ENCODE measurements around the gene WNK4. TPM values are rescaled to one million over a fixed set of nuclear protein-coding genes. Genes with fewer than 3 reads are reported as not detected.

Gene WNK4
- total RNA-seq, 2 experiments from 2014 or later, result 0.42 to 0.74 TPM

- peaks cover 24% of the 10 kb centered on the region for H3K27me3 Mint-ChIP-seq
- H3K4me3 Mint-ChIP-seq, result peak overlapping the region; percentile 28
- POLR2A ChIA-PET, result no interaction called here
Observed at GRCh38 chr17:42748202-42748907, 32.1 kb upstream of the WNK4 start.

GRCh38 chr17:42748908-42749798 is 31.3 kb upstream of the WNK4 start:
- Mint-ChIP-seq H3K9me3 (no peaks in the 10 kb centered on the region), H3K36me3 (ENCODE audit: low read depth) (peaks cover 4% of the 10 kb centered on the region), H3K4me3 (no peak overlapping the region), H3K27me3 (peaks cover 28% of the 10 kb centered on the region), H3K27ac (no peak overlapping the region), H3K4me1 (ENCODE audit: low read depth) (peaks cover 12% of the 10 kb centered on the region)
- Histone ChIP-seq H3K36me3 (ENCODE audit: insufficient read depth, low read length) (no peaks in the 10 kb centered on the region), H3K27me3 (ENCODE audit: control insufficient read depth in 1 of 2, insufficient read depth in 2 of 2, low read length in 2 of 2) (peaks cover 3 to 5% of the 10 kb centered on the region in 2 experiments), H3K9me3 (ENCODE audit: control insufficient read depth in 1 of 2, insufficient read depth in 1 of 2, low read length in 2 of 2) (no peaks in the 10 kb centered on the region), H3K4me1 (ENCODE audit: insufficient read depth, low read length) (peaks cover 10% of the 10 kb centered on the region), H3K27ac (ENCODE audit: low read depth in 1 of 2, low read length in 2 of 2) (no peak overlapping the region), H3K4me3 (ENCODE audit: low read length) (no peak overlapping the region)
- intact Hi-C loops (cut with DNase I, micrococcal nuclease), result no loop called here
- ATAC-seq (ENCODE audit: poor library complexity) (no peak), DNase-seq (no peak)
- no peak for TF ChIP-seq CTCF (IDR thresholded peaks at IDR 0.05)
- CTCF ChIA-PET, result interaction anchor here (1.1 to 1.9 kb wide), 3 partner anchors 10 to 170 kb away, joined by 3 to 6 read pairs (median 3); no protein-coding TSS in a partner anchor
- POLR2A ChIA-PET, result no interaction called here

More at GRCh38 chr17:42748202-42748907, 32.1 kb upstream of the WNK4 start:
- H3K4me1 Mint-ChIP-seq (ENCODE audit: low read depth), result peaks cover 19% of the 10 kb centered on the region
- Histone ChIP-seq H3K27me3 (ENCODE audit: control insufficient read depth in 1 of 2, insufficient read depth in 2 of 2, low read length in 2 of 2) (peaks cover 3 to 5% of the 10 kb centered on the region in 2 experiments), H3K4me3 (ENCODE audit: low read length) (no peak overlapping the region), H3K4me1 (ENCODE audit: insufficient read depth, low read length) (peaks cover 18% of the 10 kb centered on the region), H3K9me3 (ENCODE audit: control insufficient read depth in 1 of 2, insufficient read depth in 1 of 2, low read length in 2 of 2) (no peaks in the 10 kb centered on the region), H3K36me3 (ENCODE audit: insufficient read depth, low read length) (no peaks in the 10 kb centered on the region), H3K27ac (ENCODE audit: low read depth in 1 of 2, low read length in 2 of 2) (no peak overlapping the region)
- ATAC-seq (ENCODE audit: poor library complexity) (no peak), DNase-seq (no peak)
- TF ChIP-seq CTCF (IDR thresholded peaks at IDR 0.05), result no peak
- intact Hi-C loops (cut with DNase I, micrococcal nuclease), result no loop called here
- CTCF ChIA-PET, result interaction anchor here (1.1 to 1.9 kb wide), 2 partner anchors 15 to 170 kb away, joined by 3 to 6 read pairs; no protein-coding TSS in a partner anchor
- H3K27ac Mint-ChIP-seq, result no peak overlapping the region
- peaks cover 6% of the 10 kb centered on the region for H3K36me3 Mint-ChIP-seq (ENCODE audit: low read depth)
- H3K9me3 Mint-ChIP-seq, result no peaks in the 10 kb centered on the region

- Mint-ChIP-seq H3K4me3 (no peak overlapping the region), H3K27me3 (peaks cover 29% of the 10 kb centered on the region), H3K27ac (no peak overlapping the region), H3K4me1 (ENCODE audit: low read depth) (no peaks in the 10 kb centered on the region), H3K36me3 (ENCODE audit: low read depth) (no peaks in the 10 kb centered on the region), H3K9me3 (no peaks in the 10 kb centered on the region)
- Histone ChIP-seq H3K36me3 (ENCODE audit: insufficient read depth, low read length) (no peaks in the 10 kb centered on the region), H3K27me3 (ENCODE audit: control insufficient read depth in 1 of 2, insufficient read depth in 2 of 2, low read length in 2 of 2) (peaks cover 3 to 5% of the 10 kb centered on the region in 2 experiments), H3K27ac (ENCODE audit: low read depth in 1 of 2, low read length in 2 of 2) (no peak overlapping the region), H3K4me3 (ENCODE audit: low read length) (no peak overlapping the region), H3K9me3 (ENCODE audit: control insufficient read depth in 1 of 2, insufficient read depth in 1 of 2, low read length in 2 of 2) (no peaks in the 10 kb centered on the region), H3K4me1 (ENCODE audit: insufficient read depth, low read length) (no peaks in the 10 kb centered on the region)
- ChIA-PET CTCF (interaction anchor here (1.5 kb wide), 1 partner anchor 8 kb away, joined by 3 read pairs; no protein-coding TSS in a partner anchor), POLR2A (no interaction called here)
- intact Hi-C loops (cut with DNase I, micrococcal nuclease), result no loop called here
- DNase-seq, result no peak
- no peak for TF ChIP-seq CTCF (IDR thresholded peaks at IDR 0.05)
- ATAC-seq (ENCODE audit: poor library complexity), result no peak
Observed at GRCh38 chr17:42750739-42751344, 29.6 kb upstream of the WNK4 start.
